Calu3 (cell line): ENCODE data around the gene ILF2. TPM values are rescaled to one million over a fixed set of nuclear protein-coding genes. Genes with fewer than 3 reads are reported as not detected.

Source experiments
- BruUV-seq: library from RNA; stranded (reverse); fragments of 400-500 nt; replicated peaks from 2 replicates; lab custom pipeline; 2021; lab: Mats Ljungman, UMichigan
- CTCF ChIA-PET: fragments of 300-600 bp; sonication (Branson Sonifier 250); formaldehyde crosslinking; loops from one replicate; lab custom pipeline; 2022; ENCODE audit warnings: antibody characterized with exemption; lab: Charles Lee
- DNase-seq: peaks from one replicate; pipeline ENCODE4 v3.0.0; 2022
- H3K27ac Mint-ChIP-seq: one replicate; pipeline ENCODE4 v1.8.0; 2022; ENCODE audit warnings: mixed read lengths; ENCODE audit not compliant: unreplicated experiment
- H3K27me3 Mint-ChIP-seq: one replicate; pipeline ENCODE4 v1.8.0; 2022; ENCODE audit warnings: mixed read lengths; ENCODE audit not compliant: unreplicated experiment
- H3K36me3 Mint-ChIP-seq: one replicate; pipeline ENCODE4 v1.8.0; 2022; ENCODE audit warnings: mild to moderate bottlenecking, moderate library complexity, mixed read lengths; ENCODE audit not compliant: insufficient read depth, unreplicated experiment
- H3K4me1 Mint-ChIP-seq: one replicate; pipeline ENCODE4 v1.8.0; 2022; ENCODE audit warnings: mild to moderate bottlenecking, low read depth, mixed read lengths; ENCODE audit not compliant: unreplicated experiment
- H3K4me3 Mint-ChIP-seq: one replicate; pipeline ENCODE4 v1.8.0; 2022; ENCODE audit warnings: mild to moderate bottlenecking, low read depth, moderate library complexity, mixed read lengths; ENCODE audit not compliant: unreplicated experiment
- H3K9me3 Mint-ChIP-seq: one replicate; pipeline ENCODE4 v1.8.0; 2022; ENCODE audit warnings: low read depth, mixed read lengths; ENCODE audit not compliant: unreplicated experiment
- CTCF ChIP-seq: fragments of 200-600 bp; IDR thresholded peaks from one replicate; pipeline ENCODE4 v1.8.0; 2022; ENCODE audit warnings: antibody characterized with exemption; ENCODE audit not compliant: unreplicated experiment
- intact Hi-C: fragments of 100-400 bp; cut with micrococcal nuclease; formaldehyde crosslinking; loops from one replicate; pipeline ENCODE4 v1.10.0; 2022; ENCODE audit not compliant: unreplicated experiment
- total RNA-seq: library from RNA; stranded (reverse); gene quantifications from 2 replicates; pipeline ENCODE4 v1.2.3, GENCODE V29; 2022

The ILF2 gene
- total RNA-seq, 1 experiment from 2014 or later: 292 TPM

- no TSS peak for BruUV-seq
- no peak for TF ChIP-seq CTCF
- H3K27ac Mint-ChIP-seq: peak overlapping the region; percentile 44
- peaks cover 7% of the 10 kb centered on the region for H3K4me1 Mint-ChIP-seq
- no peak for DNase-seq
- H3K36me3 Mint-ChIP-seq: peaks cover 49% of the 10 kb centered on the region
- H3K9me3 Mint-ChIP-seq: no peaks in the 10 kb centered on the region
- CTCF ChIA-PET: no interaction called here
- H3K4me3 Mint-ChIP-seq: no peak overlapping the region
- intact Hi-C loops: no loop called here
- H3K27me3 Mint-ChIP-seq: no peaks in the 10 kb centered on the region
Measured at GRCh38 chr1:153649863-153650235, 20.9 kb downstream of the ILF2 start.

- H3K27ac Mint-ChIP-seq: peak overlapping the region; percentile 44
- H3K9me3 Mint-ChIP-seq: no peaks in the 10 kb centered on the region
- no peaks in the 10 kb centered on the region for H3K27me3 Mint-ChIP-seq
- CTCF ChIA-PET: interaction anchor here (1.0 kb wide), 1 partner anchor 15 kb away, joined by 3 read pairs; the partner anchor contains the start of gene CHTOP
- no peak overlapping the region for H3K4me3 Mint-ChIP-seq
- TSS peak; percentile 5 for BruUV-seq
- intact Hi-C loops: no loop called here
- no peak for DNase-seq
- TF ChIP-seq CTCF: no peak
- H3K36me3 Mint-ChIP-seq: peaks cover 52% of the 10 kb centered on the region
- peaks cover 7% of the 10 kb centered on the region for H3K4me1 Mint-ChIP-seq
Measured at GRCh38 chr1:153649137-153649862, 21.5 kb downstream of the ILF2 start.

GRCh38 chr1:153648000-153648643 is 22.7 kb downstream of the ILF2 start:
- Mint-ChIP-seq H3K36me3 (peaks cover 62% of the 10 kb centered on the region), H3K9me3 (no peaks in the 10 kb centered on the region), H3K27me3 (no peaks in the 10 kb centered on the region), H3K27ac (peak overlapping the region; percentile 28), H3K4me3 (no peak overlapping the region), H3K4me1 (peaks cover 7% of the 10 kb centered on the region)
- BruUV-seq: no TSS peak
- CTCF ChIA-PET: interaction anchor here (1.0 kb wide), 1 partner anchor 14 kb away, joined by 3 read pairs; the partner anchor contains the start of gene CHTOP
- no peak for DNase-seq
- intact Hi-C loops: no loop called here
- TF ChIP-seq CTCF: no peak

GRCh38 chr1:153647346-153647714 is 23.5 kb downstream of the ILF2 start:
- TF ChIP-seq CTCF: no peak
- no peak overlapping the region for H3K4me3 Mint-ChIP-seq
- intact Hi-C loops: no loop called here
- no TSS peak for BruUV-seq
- H3K27ac Mint-ChIP-seq: peak overlapping the region; percentile 28
- no peaks in the 10 kb centered on the region for H3K9me3 Mint-ChIP-seq
- CTCF ChIA-PET: no interaction called here
- no peak for DNase-seq
- H3K27me3 Mint-ChIP-seq: no peaks in the 10 kb centered on the region
- peaks cover under 1% of the 10 kb centered on the region for H3K4me1 Mint-ChIP-seq
- peaks cover 65% of the 10 kb centered on the region for H3K36me3 Mint-ChIP-seq
